ENCODE data around the gene KAT8.

- TF ChIP-seq CTCF (conservative IDR thresholded peaks at IDR 0.05; ENCODE audit: low read length) (no peak), EZH2phosphoT487 (IDR thresholded peaks at IDR 0.05; ENCODE audit: borderline replicate concordance, low read depth, low read length) (no peak)
These were observed 24.1 kb downstream of the KAT8 start for GRCh38 chr16:31141489-31142108.
